ENCODE measurements around the gene CCDC33.
A peak's percentile ranks its signal among the peaks of the same experiment; 100 is the strongest.

CCDC33 gene

GRCh38 chr15:74373731-74374647 is 137.9 kb downstream of the CCDC33 start:
- no peaks in the 10 kb centered on the region for H3K9me3 ChIP-seq (ENCODE audit: insufficient read depth, low read length, severe bottlenecking)
- no peaks in the 10 kb centered on the region for H3K79me2 ChIP-seq (ENCODE audit: insufficient read depth, low read length)
- peaks cover 24% of the 10 kb centered on the region for H3K4me1 ChIP-seq (ENCODE audit: insufficient read depth, low read length)
- ATAC-seq (ENCODE audit: insufficient read depth, low read depth) (peak; percentile 91), DNase-seq (peak; percentile 93)
- H2AFZ ChIP-seq (ENCODE audit: low read depth, low read length) = peak overlapping the region; percentile 82
- peak overlapping the region; percentile 24 to 76; a peak in 3 of 4 replicates for H3K4me3 ChIP-seq (ENCODE audit: low read depth in 1 of 2, low read length in 2 of 2)
- H3K27ac ChIP-seq (ENCODE audit: low read length) = peak overlapping the region; percentile 63
- TF ChIP-seq EZH2 (IDR thresholded peaks at IDR 0.05; ENCODE audit: borderline replicate concordance, low read depth, low read length, severe bottlenecking) (no peak), CTCF (IDR thresholded peaks at IDR 0.05; ENCODE audit: borderline replicate concordance, extremely low read depth, low read length, poor library complexity, severe bottlenecking) (peak; percentile 89)
- peak overlapping the region; percentile 100 for H3K4me2 ChIP-seq (ENCODE audit: insufficient read depth, low read length)
- no peaks in the 10 kb centered on the region for H3K36me3 ChIP-seq (ENCODE audit: insufficient read depth, low read length)
- peaks cover 19% of the 10 kb centered on the region for H3K27me3 ChIP-seq (ENCODE audit: insufficient read depth, low read length, poor library complexity)
- peak overlapping the region; percentile 60 for H3K9ac ChIP-seq (ENCODE audit: low read depth, low read length)
- H4K20me1 ChIP-seq (ENCODE audit: insufficient read depth, low read length) = no peaks in the 10 kb centered on the region

DNA sequence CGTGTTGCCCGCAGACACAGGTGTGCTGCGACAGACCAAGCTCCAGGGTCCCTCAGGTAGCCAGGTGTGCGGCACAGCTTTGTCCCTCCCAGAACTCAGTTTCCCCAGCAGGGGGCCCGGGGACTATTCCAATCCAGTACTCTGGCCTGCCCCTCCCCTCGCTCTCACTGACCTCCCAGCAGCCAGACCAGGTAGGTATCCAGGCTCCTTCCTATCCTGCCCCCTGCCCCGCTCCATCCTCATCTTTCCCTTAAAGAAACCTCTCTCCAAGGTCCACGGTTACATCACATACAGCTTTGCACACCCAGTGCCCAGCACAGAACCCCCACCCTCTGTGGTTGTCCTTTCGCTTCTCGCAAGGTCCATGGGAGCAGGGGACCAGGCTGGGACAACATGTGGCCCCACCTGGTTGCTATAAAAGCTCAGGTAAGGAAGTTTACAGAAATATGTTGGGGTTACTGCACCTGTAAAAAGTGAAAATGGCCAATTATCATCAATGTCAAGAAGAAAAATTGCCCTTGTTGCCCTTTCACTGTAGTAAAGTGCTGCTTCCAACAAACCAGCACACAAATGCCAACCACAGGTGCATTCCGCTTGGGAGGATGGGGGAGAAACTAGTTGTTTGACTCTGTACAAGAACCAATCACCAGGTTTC is 138.6 kb downstream of the CCDC33 start:
- H3K27me3 ChIP-seq (ENCODE audit: insufficient read depth, low read length, poor library complexity) = peaks cover 19% of the 10 kb centered on the region
- peak overlapping the region in 1 of 2 experiments; percentile 76; a peak in 2 of 4 replicates for H3K4me3 ChIP-seq (ENCODE audit: low read depth in 1 of 2, low read length in 2 of 2)
- TF ChIP-seq EZH2 (IDR thresholded peaks at IDR 0.05; ENCODE audit: borderline replicate concordance, low read depth, low read length, severe bottlenecking) = no peak
- peak; percentile 3 for TF ChIP-seq CTCF (IDR thresholded peaks at IDR 0.05; ENCODE audit: borderline replicate concordance, extremely low read depth, low read length, poor library complexity, severe bottlenecking)
- DNase-seq = no peak
- H3K9me3 ChIP-seq (ENCODE audit: insufficient read depth, low read length, severe bottlenecking) = no peaks in the 10 kb centered on the region
- H3K36me3 ChIP-seq (ENCODE audit: insufficient read depth, low read length) = no peaks in the 10 kb centered on the region
- peaks cover 24% of the 10 kb centered on the region for H3K4me1 ChIP-seq (ENCODE audit: insufficient read depth, low read length)
- H2AFZ ChIP-seq (ENCODE audit: low read depth, low read length) = no peak overlapping the region
- no peak overlapping the region; the same call in 1 of the 2 replicates for H3K9ac ChIP-seq (ENCODE audit: low read depth, low read length)
- H4K20me1 ChIP-seq (ENCODE audit: insufficient read depth, low read length) = no peaks in the 10 kb centered on the region
- no peak for ATAC-seq (ENCODE audit: insufficient read depth, low read depth)
- H3K79me2 ChIP-seq (ENCODE audit: insufficient read depth, low read length) = no peaks in the 10 kb centered on the region
- H3K27ac ChIP-seq (ENCODE audit: low read length) = no peak overlapping the region
- H3K4me2 ChIP-seq (ENCODE audit: insufficient read depth, low read length) = peak overlapping the region; percentile 100

DNA sequence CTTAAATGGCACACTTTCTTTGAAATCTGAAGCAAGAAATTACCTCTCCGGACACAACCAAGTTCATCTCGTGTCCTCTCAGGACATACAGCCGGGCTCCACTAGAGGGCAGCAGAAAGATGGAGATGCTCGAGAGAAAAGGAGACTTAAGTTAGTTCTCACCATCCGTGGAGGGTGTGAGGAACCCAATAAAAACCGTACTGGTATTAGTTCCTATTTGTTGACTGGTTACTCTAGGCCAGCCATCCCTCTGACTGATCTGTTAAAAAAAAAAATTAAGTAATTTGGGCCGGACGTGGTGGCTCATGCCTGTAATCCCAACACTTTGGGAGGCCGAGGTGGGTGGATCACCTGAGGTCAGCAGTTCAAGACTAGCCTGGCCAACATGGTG is 139.2 kb downstream of the CCDC33 start:
- Histone ChIP-seq H3K4me2 (ENCODE audit: insufficient read depth, low read length) (peak overlapping the region; percentile 100; the same call in 1 of the 2 replicates), H2AFZ (ENCODE audit: low read depth, low read length) (no peak overlapping the region)
- peak; percentile 46 for ATAC-seq (ENCODE audit: insufficient read depth, low read depth)

More for the DNA sequence above, 139.2 kb downstream of the CCDC33 start:
- TF ChIP-seq CTCF (IDR thresholded peaks at IDR 0.05; ENCODE audit: borderline replicate concordance, extremely low read depth, low read length, poor library complexity, severe bottlenecking) (peak; percentile 91), EZH2 (IDR thresholded peaks at IDR 0.05; ENCODE audit: borderline replicate concordance, low read depth, low read length, severe bottlenecking) (no peak)
- no peaks in the 10 kb centered on the region for H3K79me2 ChIP-seq (ENCODE audit: insufficient read depth, low read length)
- peaks cover 17% of the 10 kb centered on the region for H3K27me3 ChIP-seq (ENCODE audit: insufficient read depth, low read length, poor library complexity)
- H3K4me3 ChIP-seq (ENCODE audit: low read depth in 1 of 2, low read length in 2 of 2) = no peak overlapping the region
- DNase-seq = peak; percentile 84
- H4K20me1 ChIP-seq (ENCODE audit: insufficient read depth, low read length) = no peaks in the 10 kb centered on the region
- H3K9ac ChIP-seq (ENCODE audit: low read depth, low read length) = no peak overlapping the region
- H3K9me3 ChIP-seq (ENCODE audit: insufficient read depth, low read length, severe bottlenecking) = no peaks in the 10 kb centered on the region
- peaks cover 24% of the 10 kb centered on the region for H3K4me1 ChIP-seq (ENCODE audit: insufficient read depth, low read length)
- no peaks in the 10 kb centered on the region for H3K36me3 ChIP-seq (ENCODE audit: insufficient read depth, low read length)
- no peak overlapping the region for H3K27ac ChIP-seq (ENCODE audit: low read length)

Data from DND-41 (cell line).